GM21717 (cell line): ENCODE data around the gene SPATA31D3.
"Not testable (repeated sequence)": the region's sequence is repeated elsewhere in the genome, so short reads cannot be mapped to it uniquely, and the experiment has no call there.

Experiments
- ATAC-seq: cut with Tn5 transposase; IDR thresholded peaks from one replicate; pipeline ENCODE4 v1.9.1; 2021; ENCODE audit warnings: mild to moderate bottlenecking, moderate library complexity; ENCODE audit not compliant: unreplicated experiment

Gene SPATA31D3

GRCh38 chr9:81943393-81943792 is at the start of gene SPATA31D3:
SPATA31D3 (plus strand) TSS chr9:81943500; CDS start chr9:81943586, 86 bp downstream.
- ATAC-seq = not testable (repeated sequence)

- no peak for ATAC-seq
Observed at GRCh38 chr9:81893929-81894328, 49.4 kb upstream of the SPATA31D3 start.

GRCh38 chr9:81894891-81895290 is 48.4 kb upstream of the SPATA31D3 start:
- no peak for ATAC-seq

- no peak for ATAC-seq
Observed at GRCh38 chr9:81896070-81896469, 47.2 kb upstream of the SPATA31D3 start.

DNA sequence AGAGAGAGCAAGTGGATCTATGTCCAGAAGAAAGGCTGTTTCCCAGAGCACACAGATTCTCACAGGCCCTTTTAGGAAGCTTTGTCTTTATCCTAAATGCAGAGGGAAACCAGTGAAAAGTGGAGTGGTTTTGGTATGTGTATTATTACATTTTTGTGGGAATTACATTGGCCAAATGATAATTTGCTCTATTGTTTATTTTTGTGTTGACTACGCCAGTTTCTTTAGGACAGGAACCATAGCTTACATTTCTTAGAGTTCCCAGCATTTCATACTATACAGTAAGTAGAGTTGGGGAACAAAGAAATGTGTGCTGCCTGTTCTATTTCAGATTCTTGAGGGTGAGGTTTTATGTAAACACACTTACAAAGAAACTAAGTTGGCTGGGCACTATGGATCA is 44.4 kb upstream of the SPATA31D3 start:
- ATAC-seq = no peak

GRCh38 chr9:81902196-81902595 is 41.1 kb upstream of the SPATA31D3 start:
- no peak for ATAC-seq

DNA sequence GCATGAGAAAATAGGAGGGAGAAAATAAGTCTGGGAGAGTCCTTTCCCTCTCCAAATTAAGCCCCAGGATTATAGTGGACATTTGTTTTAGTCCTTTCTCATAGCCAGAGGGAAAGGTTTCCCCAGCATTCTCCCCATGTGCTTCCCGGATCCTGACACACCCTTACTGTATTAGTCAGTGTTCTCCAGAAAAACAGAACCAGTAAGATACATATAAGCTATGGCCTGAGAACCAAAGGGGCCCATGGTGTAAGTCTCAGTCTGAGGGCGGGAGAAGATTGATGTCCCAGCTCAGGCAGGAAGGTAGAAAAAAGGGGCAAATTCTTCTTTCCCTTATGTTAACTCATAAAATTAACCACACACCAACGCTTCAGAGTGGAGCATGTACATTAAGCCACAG is 40.7 kb upstream of the SPATA31D3 start:
- no peak for ATAC-seq

GRCh38 chr9:81906671-81907070 is 36.6 kb upstream of the SPATA31D3 start:
- ATAC-seq = no peak

DNA sequence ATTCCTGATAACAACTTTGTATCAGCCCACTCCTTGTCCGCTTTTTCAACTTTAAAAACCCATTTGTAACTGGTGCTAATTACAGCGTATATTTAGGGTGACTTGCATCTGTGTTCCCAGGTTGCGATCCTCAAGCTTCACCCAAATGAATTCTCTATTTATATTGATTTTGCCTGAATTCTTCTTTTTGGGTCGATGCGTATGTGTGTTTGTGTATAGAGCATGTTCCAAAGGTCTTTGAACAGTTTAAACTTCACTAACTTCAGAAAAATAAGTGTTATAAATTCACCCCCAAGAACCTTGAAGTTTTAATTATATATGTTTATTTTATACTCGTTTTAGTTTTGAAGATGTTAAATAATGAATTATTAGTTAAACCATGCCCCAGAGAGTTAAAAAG is 31.2 kb upstream of the SPATA31D3 start:
- ATAC-seq = no peak

GRCh38 chr9:81915801-81916505 is 27.3 kb upstream of the SPATA31D3 start:
- ATAC-seq = no peak

GRCh38 chr9:81918507-81918906 is 24.8 kb upstream of the SPATA31D3 start:
- not testable (repeated sequence) for ATAC-seq

DNA sequence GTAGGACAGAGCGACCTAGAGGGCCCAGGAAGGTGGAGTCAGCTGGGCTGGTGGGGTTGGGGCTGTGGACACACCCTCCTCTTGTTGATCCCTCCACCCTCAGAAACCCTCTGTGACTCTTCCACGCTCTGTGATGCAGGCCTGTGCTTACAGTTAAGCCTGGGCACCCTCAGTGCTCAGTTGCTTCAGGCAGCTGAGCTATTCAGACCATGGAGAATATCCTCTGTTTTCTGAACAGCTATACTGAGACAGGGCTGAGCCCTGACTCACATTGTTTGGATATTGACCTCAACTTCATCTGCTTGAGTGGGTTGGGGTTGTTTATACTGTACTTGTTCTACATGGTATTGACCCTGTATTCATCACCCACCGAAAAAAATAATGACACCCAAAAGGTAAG is 15.0 kb upstream of the SPATA31D3 start, which contains the start of gene SPATA31D4:
Gene SPATA31D4 (plus strand): TSS at position 124 of the 400 bp plus-strand sequence. CDS start 86 bp downstream, at position 210.
- ATAC-seq = not testable (repeated sequence)

DNA sequence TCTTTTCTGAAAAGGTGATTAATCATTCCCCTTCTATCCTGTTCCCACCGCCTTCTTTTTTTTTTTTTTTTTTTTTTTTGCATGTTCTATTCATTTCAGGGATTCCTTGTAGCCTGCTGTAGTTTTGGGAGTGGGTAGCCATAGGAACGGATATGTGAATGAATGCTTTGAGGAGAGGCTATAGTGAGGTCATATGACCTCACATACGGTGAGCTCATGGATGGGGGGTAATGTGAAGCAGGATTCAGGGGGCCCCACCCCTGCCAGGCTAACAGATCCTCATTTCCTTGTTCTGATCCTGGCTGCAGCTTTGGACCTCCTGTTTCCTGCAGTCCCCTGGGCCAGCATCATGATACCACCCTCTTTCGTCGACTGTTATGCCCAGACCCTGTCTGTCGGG is 13.2 kb upstream of the SPATA31D3 start:
- ATAC-seq = not testable (repeated sequence)

GRCh38 chr9:81933547-81933946 is 9.8 kb upstream of the SPATA31D3 start:
- not testable (repeated sequence) for ATAC-seq

GRCh38 chr9:81948650-81949049 is 5.3 kb downstream of the SPATA31D3 start:
- not testable (repeated sequence) for ATAC-seq

- ATAC-seq = no peak
Observed at GRCh38 chr9:81953096-81953495, 9.8 kb downstream of the SPATA31D3 start.

DNA sequence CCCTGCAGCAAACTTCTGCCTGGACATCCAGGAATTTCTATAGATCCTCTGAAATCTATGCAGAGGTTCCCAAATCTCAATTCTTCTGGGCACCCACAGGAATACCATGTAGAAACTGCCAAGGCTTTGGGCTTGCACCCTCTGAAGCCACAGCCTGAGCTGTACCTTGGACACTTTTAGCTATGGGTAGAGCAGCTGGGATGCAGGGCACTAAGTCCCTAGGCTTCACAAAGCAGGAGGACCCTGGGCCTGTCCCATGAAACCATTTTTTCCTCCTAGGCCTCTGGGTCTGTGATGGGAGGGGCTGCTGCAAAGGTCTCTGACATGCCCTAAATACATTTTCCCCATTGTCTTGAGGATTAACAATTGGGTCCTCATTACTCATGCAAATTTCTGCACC is 12.3 kb downstream of the SPATA31D3 start:
- no peak for ATAC-seq

GRCh38 chr9:81964218-81965171 is 21.2 kb downstream of the SPATA31D3 start:
- no peak for ATAC-seq

- ATAC-seq = no peak
Observed at GRCh38 chr9:81968026-81968425, 24.7 kb downstream of the SPATA31D3 start.

DNA sequence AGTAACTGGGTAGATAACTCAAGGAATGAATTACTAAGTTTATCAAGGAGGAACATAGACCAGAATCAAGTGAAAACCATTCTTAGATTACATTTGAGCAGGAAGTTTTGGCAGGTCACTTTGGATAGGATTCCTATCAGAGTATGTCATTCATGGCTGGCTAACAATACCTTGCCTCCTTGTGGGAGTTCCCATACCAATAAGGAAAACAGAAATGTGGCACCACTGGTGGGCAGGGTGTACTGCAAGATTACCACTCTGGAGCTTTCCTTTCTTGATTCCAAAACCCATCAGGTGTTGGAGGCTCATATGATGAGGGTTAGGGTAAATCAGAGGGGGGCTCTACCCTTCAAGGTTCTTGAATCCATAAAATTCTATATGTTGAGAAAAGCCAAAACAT is 26.7 kb downstream of the SPATA31D3 start:
- no peak for ATAC-seq

DNA sequence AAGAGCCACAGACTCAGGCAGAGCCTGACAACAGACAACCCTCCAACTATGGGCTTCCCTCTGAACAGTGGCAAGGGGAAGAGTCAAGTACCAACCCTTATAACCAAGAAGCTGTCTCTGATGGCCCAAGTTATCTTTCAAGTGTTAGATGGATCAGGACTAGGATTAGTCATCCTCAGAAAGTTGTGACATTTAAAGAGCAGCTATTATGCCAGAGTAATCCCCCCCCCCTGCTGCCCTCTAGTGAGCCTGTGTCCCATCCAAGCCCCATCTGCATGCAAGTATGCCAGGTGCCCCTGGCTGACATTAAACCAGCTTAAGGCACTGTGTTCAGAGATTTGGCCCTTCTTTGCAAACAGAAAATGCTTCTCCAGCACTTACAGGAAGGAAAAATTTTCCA is 28.4 kb downstream of the SPATA31D3 start:
- no peak for ATAC-seq

- ATAC-seq = no peak
Observed at GRCh38 chr9:81974764-81975163, 31.5 kb downstream of the SPATA31D3 start.
